Astrocyte (in vitro differentiated cells and primary cell): ENCODE data around the gene NXPH1. TPM values are rescaled to one million over a fixed set of nuclear protein-coding genes. Genes with fewer than 3 reads are reported as not detected.

Experiments
- DNase-seq: peaks from one replicate; pipeline ENCODE4 v3.0.0-alpha.2; 2010; ENCODE audit warnings: low read depth
- FAIRE-seq: peaks from 2 replicates; lab custom pipeline; 2011; peaks lifted over from hg19 to GRCh38; lab: Jason Lieb, UNC
- H2AFZ ChIP-seq: 2 replicates; pipeline ENCODE4 v1.6.0; 2012; ENCODE audit warnings: low read depth, low read length, inconsistent platforms
- H3K27ac ChIP-seq: 2 replicates; pipeline ENCODE4 v1.5.1; 2011; ENCODE audit warnings: low read depth, low read length, inconsistent platforms
- H3K27me3 ChIP-seq: 2 replicates; pipeline ENCODE4 v1.6.0; 2011; ENCODE audit warnings: low read length, inconsistent platforms; ENCODE audit not compliant: insufficient read depth
- H3K36me3 ChIP-seq: 2 replicates; pipeline ENCODE4 v1.5.1; 2011; ENCODE audit warnings: low read length, inconsistent platforms; ENCODE audit not compliant: insufficient read depth
- H3K4me1 ChIP-seq: 2 replicates; pipeline ENCODE4 v1.5.1; 2011; ENCODE audit warnings: low read length, inconsistent platforms; ENCODE audit not compliant: insufficient read depth
- H3K4me2 ChIP-seq: 2 replicates; pipeline ENCODE4 v1.6.0; 2012; ENCODE audit warnings: low read length, inconsistent platforms
- H3K4me3 ChIP-seq: 2 replicates; pipeline ENCODE4 v1.5.1; 2011; ENCODE audit warnings: low read depth, mild to moderate bottlenecking, low read length, inconsistent platforms; ENCODE audit not compliant: insufficient read depth
- H3K79me2 ChIP-seq: 2 replicates; pipeline ENCODE4 v1.6.0; 2012; ENCODE audit warnings: mild to moderate bottlenecking, low read length, inconsistent platforms; ENCODE audit not compliant: insufficient read depth
- H3K9ac ChIP-seq: 2 replicates; pipeline ENCODE4 v1.6.0; 2012; ENCODE audit warnings: mild to moderate bottlenecking, low read length, inconsistent platforms
- H3K9me3 ChIP-seq: 2 replicates; pipeline ENCODE4 v1.5.1; 2012; ENCODE audit warnings: low read depth, mild to moderate bottlenecking, low read length, inconsistent platforms; ENCODE audit not compliant: insufficient read depth
- H4K20me1 ChIP-seq: 2 replicates; pipeline ENCODE4 v1.6.0; 2012; ENCODE audit warnings: low read length, inconsistent platforms; ENCODE audit not compliant: insufficient read depth
- H3K27ac Mint-ChIP-seq: one replicate; pipeline ENCODE4 v1.8.0; 2021; ENCODE audit warnings: mild to moderate bottlenecking, mixed read lengths; ENCODE audit not compliant: unreplicated experiment
- H3K27me3 Mint-ChIP-seq: one replicate; pipeline ENCODE4 v1.8.0; 2021; ENCODE audit warnings: low read depth, mixed read lengths; ENCODE audit not compliant: unreplicated experiment
- H3K36me3 Mint-ChIP-seq: one replicate; pipeline ENCODE4 v1.8.0; 2021; ENCODE audit warnings: low read depth, mixed read lengths; ENCODE audit not compliant: unreplicated experiment
- H3K4me1 Mint-ChIP-seq: one replicate; pipeline ENCODE4 v1.8.0; 2021; ENCODE audit warnings: low read depth, mixed read lengths; ENCODE audit not compliant: unreplicated experiment
- H3K4me3 Mint-ChIP-seq: one replicate; pipeline ENCODE4 v1.8.0; 2021; ENCODE audit warnings: mild to moderate bottlenecking, moderate library complexity, mixed read lengths; ENCODE audit not compliant: unreplicated experiment
- H3K9me3 Mint-ChIP-seq: one replicate; pipeline ENCODE4 v1.8.0; 2021; ENCODE audit warnings: mild to moderate bottlenecking, mixed read lengths; ENCODE audit not compliant: unreplicated experiment
- EZH2 ChIP-seq: IDR thresholded peaks from 2 replicates; pipeline ENCODE4 v1.6.1; 2012; ENCODE audit warnings: mild to moderate bottlenecking, low read length, inconsistent platforms; ENCODE audit not compliant: insufficient read depth
- total RNA-seq: library from RNA; stranded (reverse); gene quantifications from 2 replicates; pipeline ENCODE4 v1.2.1, GENCODE V29; 2021
- TF ChIP-seq, protein P1 (sequence below): IDR thresholded peaks from 2 replicates; pipeline ENCODE4 v1.5.1; 2011; ENCODE audit warnings: low read depth, mild to moderate bottlenecking, inconsistent platforms, low read length, moderate library complexity; ENCODE audit not compliant: insufficient read depth

Gene NXPH1
- total RNA-seq, 1 donor from 2014 or later, result 0.16 TPM

DNA sequence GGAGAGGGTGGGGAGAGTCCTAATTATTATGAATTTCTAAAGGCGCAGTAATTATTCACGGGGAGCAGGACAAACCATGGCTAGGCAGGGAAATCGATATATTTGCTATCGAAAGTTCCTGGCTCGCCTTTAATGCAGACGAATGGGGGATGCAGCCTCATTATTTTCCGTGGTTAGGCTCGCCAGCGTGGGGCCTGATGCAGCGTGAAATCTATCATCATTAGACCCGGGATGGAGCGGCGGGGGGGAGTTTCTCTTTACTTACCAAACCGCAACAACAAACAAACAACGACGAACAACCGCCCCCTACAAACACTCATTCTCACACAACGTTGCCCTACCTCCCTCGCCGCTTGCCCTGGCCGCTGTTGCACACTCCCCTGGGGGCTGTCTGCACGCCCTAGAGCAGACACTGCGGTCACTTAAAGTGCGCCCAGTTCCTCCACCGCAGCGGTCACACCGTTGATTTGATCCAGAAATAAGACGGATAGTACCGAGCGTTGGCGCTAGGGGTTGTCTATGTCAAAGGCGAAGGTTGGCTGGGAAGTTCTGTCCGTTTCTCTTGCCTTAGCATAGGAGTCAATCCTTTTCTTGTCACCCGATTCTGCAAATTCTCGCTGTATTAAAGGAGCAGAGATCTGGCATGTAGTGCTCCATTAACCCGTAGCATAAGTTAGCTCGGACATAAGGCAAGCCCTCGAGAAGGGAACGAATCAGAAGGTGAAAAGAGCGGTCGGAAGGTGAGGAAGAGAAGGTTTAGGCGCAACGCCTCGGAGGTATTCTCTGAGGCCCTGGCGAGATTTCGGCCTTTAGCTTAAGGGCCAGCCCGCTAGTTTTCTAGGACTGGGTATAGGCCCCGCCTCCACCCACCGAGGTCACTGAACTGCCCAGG, 10.4 kb downstream of the NXPH1 start:
- DNase-seq, result no peak
- Histone ChIP-seq H3K79me2 (no peaks in the 10 kb centered on the region), H2AFZ (no peak overlapping the region), H3K4me1 (peaks cover 3% of the 10 kb centered on the region), H3K9me3 (no peaks in the 10 kb centered on the region), H3K27me3 (peaks cover 40% of the 10 kb centered on the region), H3K9ac (no peak overlapping the region), H3K27ac (no peak overlapping the region), H3K4me3 (no peak overlapping the region), H3K36me3 (no peaks in the 10 kb centered on the region), H3K4me2 (peak overlapping the region; percentile 77), H4K20me1 (no peaks in the 10 kb centered on the region)
- H3K4me3 Mint-ChIP-seq, result peak overlapping the region; percentile 81
- peaks cover 3% of the 10 kb centered on the region for H3K9me3 Mint-ChIP-seq
- H3K27me3 Mint-ChIP-seq, result peaks cover 59% of the 10 kb centered on the region
- no peaks in the 10 kb centered on the region for H3K36me3 Mint-ChIP-seq
- FAIRE-seq, result no peak
- H3K27ac Mint-ChIP-seq, result no peak overlapping the region
- peaks cover 8% of the 10 kb centered on the region for H3K4me1 Mint-ChIP-seq
- TF ChIP-seq, protein P1, sequence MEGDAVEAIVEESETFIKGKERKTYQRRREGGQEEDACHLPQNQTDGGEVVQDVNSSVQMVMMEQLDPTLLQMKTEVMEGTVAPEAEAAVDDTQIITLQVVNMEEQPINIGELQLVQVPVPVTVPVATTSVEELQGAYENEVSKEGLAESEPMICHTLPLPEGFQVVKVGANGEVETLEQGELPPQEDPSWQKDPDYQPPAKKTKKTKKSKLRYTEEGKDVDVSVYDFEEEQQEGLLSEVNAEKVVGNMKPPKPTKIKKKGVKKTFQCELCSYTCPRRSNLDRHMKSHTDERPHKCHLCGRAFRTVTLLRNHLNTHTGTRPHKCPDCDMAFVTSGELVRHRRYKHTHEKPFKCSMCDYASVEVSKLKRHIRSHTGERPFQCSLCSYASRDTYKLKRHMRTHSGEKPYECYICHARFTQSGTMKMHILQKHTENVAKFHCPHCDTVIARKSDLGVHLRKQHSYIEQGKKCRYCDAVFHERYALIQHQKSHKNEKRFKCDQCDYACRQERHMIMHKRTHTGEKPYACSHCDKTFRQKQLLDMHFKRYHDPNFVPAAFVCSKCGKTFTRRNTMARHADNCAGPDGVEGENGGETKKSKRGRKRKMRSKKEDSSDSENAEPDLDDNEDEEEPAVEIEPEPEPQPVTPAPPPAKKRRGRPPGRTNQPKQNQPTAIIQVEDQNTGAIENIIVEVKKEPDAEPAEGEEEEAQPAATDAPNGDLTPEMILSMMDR, result no peak
- TF ChIP-seq EZH2, result no peak

GRCh38 chr7:8444468-8444769, 11.0 kb downstream of the NXPH1 start:
- Mint-ChIP-seq H3K9me3 (peaks cover 3% of the 10 kb centered on the region), H3K36me3 (no peaks in the 10 kb centered on the region), H3K4me1 (peaks cover 8% of the 10 kb centered on the region), H3K27me3 (peaks cover 53% of the 10 kb centered on the region), H3K27ac (no peak overlapping the region), H3K4me3 (no peak overlapping the region)
- no peak for DNase-seq
- no peaks in the 10 kb centered on the region for H4K20me1 ChIP-seq
- H3K4me1 ChIP-seq, result peaks cover 3% of the 10 kb centered on the region
- no peak for TF ChIP-seq EZH2
- TF ChIP-seq, protein P1, result no peak
- no peak overlapping the region for H3K27ac ChIP-seq
- H3K79me2 ChIP-seq, result no peaks in the 10 kb centered on the region
- no peaks in the 10 kb centered on the region for H3K9me3 ChIP-seq
- FAIRE-seq, result no peak
- H3K27me3 ChIP-seq, result peaks cover 40% of the 10 kb centered on the region
- no peak overlapping the region for H2AFZ ChIP-seq
- no peak overlapping the region for H3K4me2 ChIP-seq
- no peak overlapping the region for H3K9ac ChIP-seq
- no peaks in the 10 kb centered on the region for H3K36me3 ChIP-seq
- H3K4me3 ChIP-seq, result no peak overlapping the region

GRCh38 chr7:8453535-8453934, 20.1 kb downstream of the NXPH1 start:
- no peaks in the 10 kb centered on the region for H3K36me3 Mint-ChIP-seq
- Histone ChIP-seq H3K79me2 (no peaks in the 10 kb centered on the region), H3K36me3 (no peaks in the 10 kb centered on the region), H3K9ac (no peak overlapping the region), H3K27me3 (no peaks in the 10 kb centered on the region), H3K27ac (no peak overlapping the region), H4K20me1 (no peaks in the 10 kb centered on the region), H3K4me3 (no peak overlapping the region), H3K9me3 (no peaks in the 10 kb centered on the region), H3K4me1 (no peaks in the 10 kb centered on the region), H2AFZ (no peak overlapping the region), H3K4me2 (no peak overlapping the region)
- TF ChIP-seq, protein P1, result no peak
- TF ChIP-seq EZH2, result no peak
- no peak for DNase-seq
- H3K4me3 Mint-ChIP-seq, result no peak overlapping the region
- no peak overlapping the region for H3K27ac Mint-ChIP-seq
- peaks cover 6% of the 10 kb centered on the region for H3K27me3 Mint-ChIP-seq
- FAIRE-seq, result no peak
- no peaks in the 10 kb centered on the region for H3K9me3 Mint-ChIP-seq
- H3K4me1 Mint-ChIP-seq, result no peaks in the 10 kb centered on the region
